ENCODE results near the gene TPSAB1.

TPSAB1 gene

DNA sequence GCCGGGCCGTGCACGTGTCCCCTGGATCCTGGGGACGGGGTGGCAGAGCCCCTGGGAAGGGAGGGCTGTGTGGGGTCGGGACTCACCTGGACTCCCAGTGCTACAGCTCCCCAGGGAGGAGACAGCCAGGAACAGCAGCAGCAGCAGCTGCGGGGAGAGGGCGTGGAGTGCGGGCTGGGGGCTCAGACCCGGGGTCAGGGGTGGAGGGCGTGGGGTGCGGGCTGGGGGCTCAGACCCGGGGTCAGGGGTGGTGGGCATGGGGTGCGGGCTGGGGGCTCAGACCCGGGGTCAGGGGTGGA lies 36.0 kb downstream of the TPSAB1 start:
- no peak overlapping the region for H3K9ac ChIP-seq (ENCODE audit: low read length)
- TF ChIP-seq CTCF (IDR thresholded peaks at IDR 0.05; ENCODE audit: low read depth, low read length) (no peak), EZH2phosphoT487 (IDR thresholded peaks at IDR 0.05; ENCODE audit: low read depth) (no peak)
- H3K4me3 ChIP-seq (ENCODE audit: low read length), result no peak overlapping the region
- no peak overlapping the region for H3K4me2 ChIP-seq (ENCODE audit: low read length)
- no peaks in the 10 kb centered on the region for H4K20me1 ChIP-seq (ENCODE audit: insufficient read depth, low read length)
- no peak overlapping the region for H3K27ac ChIP-seq (ENCODE audit: low read length)
- no peaks in the 10 kb centered on the region for H3K9me3 ChIP-seq (ENCODE audit: insufficient read depth, low read length)
- H3K4me1 ChIP-seq (ENCODE audit: low read length), result no peaks in the 10 kb centered on the region
- no peaks in the 10 kb centered on the region for H3K79me2 ChIP-seq (ENCODE audit: low read length)
- H2AFZ ChIP-seq (ENCODE audit: low read depth, low read length), result no peak overlapping the region
- no peaks in the 10 kb centered on the region for H3K27me3 ChIP-seq (ENCODE audit: low read depth, low read length)
- no peaks in the 10 kb centered on the region for H3K36me3 ChIP-seq (replicated peaks; ENCODE audit: low read depth, low read length)

DNA sequence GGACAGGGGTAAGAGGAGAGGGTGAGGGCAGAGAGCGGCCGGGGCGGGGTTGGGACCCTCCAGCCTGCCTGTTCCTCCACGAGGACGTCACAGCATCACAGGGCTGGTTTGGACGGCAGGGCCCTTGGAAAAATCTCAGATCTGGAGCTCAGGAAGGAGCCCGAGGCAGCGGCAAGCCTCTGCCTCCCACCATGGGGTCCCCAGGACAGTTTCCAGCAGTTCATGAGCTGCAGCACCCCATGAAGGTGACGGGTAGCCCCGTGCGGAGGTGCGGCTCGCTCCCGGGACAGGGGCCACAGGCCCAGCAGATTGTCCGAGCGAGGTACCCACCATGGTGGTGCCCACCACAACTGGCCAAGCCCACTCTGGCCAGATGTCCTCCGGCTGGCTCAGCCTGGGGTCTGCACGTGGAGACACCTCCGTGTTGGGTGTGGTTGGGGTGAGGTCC lies 36.7 kb downstream of the TPSAB1 start:
- Histone ChIP-seq H3K4me2 (ENCODE audit: low read length) (no peak overlapping the region), H4K20me1 (ENCODE audit: insufficient read depth, low read length) (no peaks in the 10 kb centered on the region), H3K4me1 (ENCODE audit: low read length) (no peaks in the 10 kb centered on the region), H3K36me3 (replicated peaks; ENCODE audit: low read depth, low read length) (no peaks in the 10 kb centered on the region), H3K27me3 (ENCODE audit: low read depth, low read length) (no peaks in the 10 kb centered on the region), H3K27ac (ENCODE audit: low read length) (no peak overlapping the region), H3K79me2 (ENCODE audit: low read length) (no peaks in the 10 kb centered on the region), H3K4me3 (ENCODE audit: low read length) (no peak overlapping the region), H2AFZ (ENCODE audit: low read depth, low read length) (no peak overlapping the region), H3K9me3 (ENCODE audit: insufficient read depth, low read length) (no peaks in the 10 kb centered on the region), H3K9ac (ENCODE audit: low read length) (no peak overlapping the region)
- TF ChIP-seq EZH2phosphoT487 (IDR thresholded peaks at IDR 0.05; ENCODE audit: low read depth) (no peak), CTCF (IDR thresholded peaks at IDR 0.05; ENCODE audit: low read depth, low read length) (no peak)

DNA sequence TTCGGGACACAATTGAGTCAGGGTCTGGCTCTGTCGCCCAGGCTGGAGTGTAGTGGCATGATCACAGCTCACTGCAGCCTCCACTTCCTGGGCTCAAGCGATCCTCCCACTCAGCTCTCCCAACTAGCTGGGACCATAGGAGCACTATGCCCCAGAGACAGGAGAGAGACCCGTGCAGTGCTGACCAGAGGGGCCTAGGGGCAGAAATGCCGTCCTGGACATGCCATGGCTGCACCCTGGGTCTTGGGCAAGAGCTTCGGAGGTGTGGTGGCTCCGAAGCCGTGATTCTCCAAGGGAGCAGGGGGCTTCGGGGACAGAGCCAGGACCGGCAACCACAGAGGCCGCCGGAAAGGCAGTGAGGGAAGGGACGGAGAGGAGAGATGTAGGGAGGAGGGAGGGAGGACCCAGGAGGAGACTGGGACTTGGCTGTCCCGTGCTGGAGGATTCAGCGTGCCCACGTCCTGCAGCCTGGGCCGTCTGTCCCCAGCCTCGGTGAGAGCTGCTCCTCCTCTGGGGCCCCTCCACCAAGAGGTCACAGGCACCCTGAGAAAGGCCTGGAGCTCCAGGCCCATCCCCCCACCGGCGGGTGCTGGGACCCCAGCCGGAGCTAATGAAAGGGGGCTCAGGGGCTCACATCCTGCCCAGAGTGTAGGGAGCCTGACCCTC lies 37.2 kb downstream of the TPSAB1 start:
- H3K9me3 ChIP-seq (ENCODE audit: insufficient read depth, low read length), result no peaks in the 10 kb centered on the region
- no peak overlapping the region for H3K9ac ChIP-seq (ENCODE audit: low read length)
- TF ChIP-seq EZH2phosphoT487 (IDR thresholded peaks at IDR 0.05; ENCODE audit: low read depth), result no peak
- no peak overlapping the region for H3K4me2 ChIP-seq (ENCODE audit: low read length)
- H2AFZ ChIP-seq (ENCODE audit: low read depth, low read length), result no peak overlapping the region
- no peaks in the 10 kb centered on the region for H3K27me3 ChIP-seq (ENCODE audit: low read depth, low read length)
- no peaks in the 10 kb centered on the region for H3K36me3 ChIP-seq (replicated peaks; ENCODE audit: low read depth, low read length)
- no peaks in the 10 kb centered on the region for H4K20me1 ChIP-seq (ENCODE audit: insufficient read depth, low read length)
- H3K79me2 ChIP-seq (ENCODE audit: low read length), result no peaks in the 10 kb centered on the region
- no peak overlapping the region for H3K27ac ChIP-seq (ENCODE audit: low read length)
- no peak overlapping the region for H3K4me3 ChIP-seq (ENCODE audit: low read length)
- no peaks in the 10 kb centered on the region for H3K4me1 ChIP-seq (ENCODE audit: low read length)

- Histone ChIP-seq H3K4me1 (ENCODE audit: low read length) (no peaks in the 10 kb centered on the region), H3K9ac (ENCODE audit: low read length) (no peak overlapping the region), H3K9me3 (ENCODE audit: insufficient read depth, low read length) (no peaks in the 10 kb centered on the region), H3K27ac (ENCODE audit: low read length) (no peak overlapping the region), H4K20me1 (ENCODE audit: insufficient read depth, low read length) (no peaks in the 10 kb centered on the region), H3K4me3 (ENCODE audit: low read length) (no peak overlapping the region), H3K79me2 (ENCODE audit: low read length) (no peaks in the 10 kb centered on the region), H2AFZ (ENCODE audit: low read depth, low read length) (no peak overlapping the region), H3K4me2 (ENCODE audit: low read length) (no peak overlapping the region; the same call in 1 of the 2 replicates), H3K36me3 (replicated peaks; ENCODE audit: low read depth, low read length) (no peaks in the 10 kb centered on the region), H3K27me3 (ENCODE audit: low read depth, low read length) (no peaks in the 10 kb centered on the region)
- TF ChIP-seq CTCF (IDR thresholded peaks at IDR 0.05; ENCODE audit: low read depth, low read length), result no peak
- TF ChIP-seq EZH2phosphoT487 (IDR thresholded peaks at IDR 0.05; ENCODE audit: low read depth), result no peak
Observed at GRCh38 chr16:1278477-1278876, 38.0 kb downstream of the TPSAB1 start.
